Stimulated activated CD8-positive, alpha-beta memory T cell treated with anti-CD3 and anti-CD28 coated beads, Interleukin-15, amount 100 ng/mL, for 4 hours (primary cell): Measurements from ENCODE around the gene MAP3K13.
"Not testable (repeated sequence)": the region's sequence is repeated elsewhere in the genome, so short reads cannot be mapped to it uniquely, and the experiment has no call there.

Experiments used
- DNase-seq, 2 donors: peaks; one replicate each; pipeline ENCODE4 v3.0.0-alpha.2; 2020; ENCODE audit warnings: low read depth in 2 of 2

The MAP3K13 gene

GRCh38 chr3:185451432-185451831 lies 88.5 kb downstream of the MAP3K13 start:
- DNase-seq = not testable (repeated sequence)

DNA sequence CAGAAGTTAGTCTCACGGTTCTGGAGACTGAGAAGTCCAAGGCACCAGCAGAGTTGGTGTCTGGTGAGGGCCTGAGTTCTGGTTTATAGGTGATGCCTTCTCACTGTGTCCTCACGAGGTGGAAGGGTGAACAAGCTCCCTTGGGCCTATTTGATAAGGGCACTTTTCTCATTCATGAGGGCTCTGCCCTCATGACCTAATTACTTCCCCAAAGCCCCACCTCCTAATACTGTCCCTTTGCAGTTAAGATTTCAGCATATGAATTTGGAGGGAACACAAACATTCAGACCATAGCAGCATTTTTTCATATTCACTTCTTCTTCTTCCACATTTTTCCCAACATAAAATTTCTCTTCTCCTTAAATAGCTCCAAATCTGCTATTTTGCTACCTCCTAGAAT lies 94.4 kb downstream of the MAP3K13 start:
- no peak for DNase-seq

DNA sequence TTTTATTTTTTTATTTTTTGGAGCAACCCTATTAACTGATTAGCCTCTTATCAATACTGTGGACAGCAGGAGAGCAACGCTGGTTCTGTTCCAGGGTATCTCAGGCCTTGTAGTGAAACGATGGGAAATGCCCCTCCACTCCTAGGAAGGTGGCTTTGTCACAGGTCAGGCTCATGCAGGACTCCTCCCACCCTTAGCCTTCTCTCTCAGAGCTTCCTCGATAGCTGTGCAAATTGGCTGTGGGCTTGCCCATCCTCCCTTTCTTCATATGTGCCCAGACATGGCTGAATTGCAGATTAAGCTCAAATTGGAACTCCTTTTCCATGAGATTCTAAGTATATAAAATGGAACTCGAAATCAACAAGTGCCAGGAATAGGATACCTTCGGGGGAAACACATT lies 97.4 kb downstream of the MAP3K13 start:
- DNase-seq = no peak

GRCh38 chr3:185460719-185461350 lies 97.9 kb downstream of the MAP3K13 start:
- DNase-seq = no peak

GRCh38 chr3:185465471-185465870 lies 102.5 kb downstream of the MAP3K13 start:
- DNase-seq = no peak

DNA sequence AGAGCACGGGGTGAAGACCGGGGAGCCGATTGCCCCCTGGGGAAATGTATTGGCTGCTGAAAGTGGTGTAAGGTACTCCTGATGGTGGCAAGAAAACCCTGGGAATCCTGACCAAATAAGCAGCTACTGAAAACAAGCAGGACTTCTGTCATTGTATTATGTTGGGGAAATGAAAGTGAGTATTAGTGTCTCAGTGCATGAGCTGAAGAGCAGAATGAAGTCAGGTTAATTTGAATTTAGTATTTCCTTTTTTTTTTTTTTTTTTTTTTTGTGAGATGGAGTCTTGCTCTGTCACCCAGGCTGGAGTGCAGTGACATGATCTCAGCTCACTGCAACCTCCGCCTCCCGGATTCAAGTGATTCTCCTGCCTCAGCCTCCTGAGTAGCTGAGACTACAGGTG lies 103.2 kb downstream of the MAP3K13 start:
- not testable (repeated sequence) for DNase-seq

DNA sequence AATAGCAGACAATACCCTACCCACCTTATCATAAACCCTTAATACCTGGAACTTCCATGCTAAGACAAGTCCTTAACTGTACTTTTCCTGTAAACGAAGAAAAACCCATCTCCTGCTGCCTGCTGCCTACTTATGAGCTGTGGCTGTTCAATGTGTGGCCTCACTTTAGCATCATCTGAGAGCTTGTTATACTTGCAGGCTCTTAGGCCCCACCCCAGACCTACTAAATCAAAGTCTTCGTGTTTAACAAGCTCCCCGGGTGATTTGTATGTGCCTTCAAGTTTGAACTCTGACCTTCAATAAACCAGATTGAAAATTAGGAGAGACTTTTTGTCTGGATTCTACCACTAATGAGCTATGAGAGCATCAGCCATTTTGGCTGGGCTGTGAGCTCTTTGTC lies 106.6 kb downstream of the MAP3K13 start:
- no peak for DNase-seq

DNA sequence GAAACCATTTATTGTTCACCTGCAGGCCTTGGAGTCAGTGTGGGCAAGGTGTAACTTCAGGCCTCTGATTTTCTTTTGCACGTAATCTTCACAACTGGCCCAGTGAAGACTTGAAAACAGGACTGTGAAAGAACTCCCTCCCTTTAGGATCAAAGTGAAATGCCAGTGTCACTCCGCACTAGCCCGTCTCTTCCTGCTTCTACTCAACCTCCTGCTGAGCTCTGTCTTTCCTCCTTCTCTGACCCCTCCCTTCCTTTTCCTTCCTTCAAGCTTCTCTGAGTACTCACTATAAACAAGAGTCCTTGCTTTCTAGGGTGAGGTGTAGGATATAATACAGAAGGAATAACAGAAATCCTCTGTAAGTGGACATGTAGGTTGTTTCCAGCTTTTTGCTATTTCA lies 107.4 kb downstream of the MAP3K13 start:
- no peak for DNase-seq

DNA sequence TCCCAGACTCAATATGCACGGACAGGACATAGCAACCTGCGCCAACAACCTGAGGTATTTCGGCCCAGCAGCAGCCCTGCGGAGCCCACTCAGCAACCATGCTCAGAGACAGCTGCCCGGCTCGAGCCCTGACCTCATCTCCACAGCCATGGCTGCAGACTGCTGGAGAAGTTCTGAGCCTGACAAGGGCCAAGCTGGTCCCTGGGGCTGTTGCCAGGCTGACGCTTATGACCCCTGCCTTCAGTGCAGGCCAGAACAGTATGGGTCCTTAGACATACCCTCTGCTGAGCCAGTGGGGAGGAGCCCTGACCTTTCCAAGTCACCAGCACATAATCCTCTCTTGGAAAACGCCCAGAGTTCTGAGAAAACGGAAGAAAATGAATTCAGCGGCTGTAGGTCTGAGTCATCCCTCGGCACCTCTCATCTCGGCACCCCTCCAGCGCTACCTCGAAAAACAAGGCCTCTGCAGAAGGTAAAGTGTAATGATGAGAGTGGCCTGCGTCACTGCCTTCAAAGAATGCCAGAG lies 110.4 kb downstream of the MAP3K13 start:
- no peak for DNase-seq

DNA sequence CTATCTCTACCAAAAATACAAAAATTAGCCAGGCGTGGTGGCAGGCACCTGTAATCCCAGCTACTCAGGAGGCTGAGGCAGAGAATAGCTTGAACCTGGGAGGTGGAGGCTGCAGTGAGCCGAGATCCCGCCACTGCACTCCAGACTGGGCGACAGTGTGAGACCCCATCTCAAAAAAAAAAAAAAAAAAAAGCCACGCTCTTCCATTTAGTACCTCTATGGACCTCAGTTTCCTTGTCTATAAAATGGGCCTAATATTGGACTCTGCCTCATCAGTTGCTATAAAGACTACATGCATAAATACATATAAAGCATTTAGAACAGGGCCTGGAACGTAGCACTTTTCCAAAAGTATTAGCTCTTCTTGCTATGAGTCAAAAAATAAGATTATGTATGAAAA lies 112.0 kb downstream of the MAP3K13 start:
- DNase-seq = not testable (repeated sequence)

- no peak for DNase-seq
These were observed 114.4 kb downstream of the MAP3K13 start for GRCh38 chr3:185477316-185477715.

DNA sequence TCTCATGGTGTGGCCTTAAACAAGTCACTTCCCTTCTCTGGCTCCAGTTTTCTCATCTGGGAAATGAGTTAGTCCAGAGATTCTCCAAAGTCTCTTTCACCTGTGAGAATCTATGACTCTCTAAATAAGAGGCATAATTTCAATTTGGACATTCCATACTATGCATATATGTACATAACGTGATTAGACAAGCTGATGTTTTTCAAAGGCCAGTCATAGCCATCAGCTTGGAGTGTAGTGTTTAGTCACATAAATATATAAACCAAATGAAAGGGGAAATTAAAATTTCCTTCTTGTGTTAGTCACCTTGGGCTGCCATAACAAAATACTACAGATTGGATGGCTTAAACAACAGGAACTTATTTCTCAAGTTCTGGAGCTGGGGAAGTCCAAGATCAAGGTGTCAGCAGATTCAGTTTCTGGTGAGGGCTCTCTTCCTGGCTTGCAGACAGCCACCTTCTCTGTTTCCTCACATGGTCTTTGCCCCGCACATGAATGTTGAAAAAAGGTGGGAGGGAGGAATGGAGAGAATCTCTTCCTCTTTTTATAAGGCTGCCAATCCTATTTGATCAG lies 116.5 kb downstream of the MAP3K13 start:
- no peak for DNase-seq

- DNase-seq = no peak
These were observed 121.4 kb downstream of the MAP3K13 start for GRCh38 chr3:185484296-185484695.

GRCh38 chr3:185486394-185486793 lies 123.5 kb downstream of the MAP3K13 start:
- no peak for DNase-seq

DNA sequence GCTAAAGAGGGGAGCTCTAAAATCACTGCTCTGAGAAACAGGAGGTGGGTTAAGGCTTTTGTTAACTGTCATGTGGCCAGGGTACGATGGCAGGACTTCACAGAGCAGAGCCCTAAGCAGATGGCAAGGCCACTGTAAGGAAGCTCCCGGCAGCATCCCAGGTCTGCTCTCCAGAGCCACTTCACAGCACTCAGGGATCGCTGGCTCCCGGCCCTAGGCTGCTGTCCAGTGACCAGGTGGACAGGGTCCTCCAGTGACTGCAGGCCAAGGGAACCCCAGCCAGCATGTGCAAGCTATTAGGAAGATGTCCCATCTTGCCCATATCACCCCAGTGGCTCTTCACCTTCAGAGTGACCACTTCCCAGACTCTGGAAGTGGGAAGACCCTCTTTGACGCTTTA lies 125.5 kb downstream of the MAP3K13 start:
- no peak for DNase-seq

DNA sequence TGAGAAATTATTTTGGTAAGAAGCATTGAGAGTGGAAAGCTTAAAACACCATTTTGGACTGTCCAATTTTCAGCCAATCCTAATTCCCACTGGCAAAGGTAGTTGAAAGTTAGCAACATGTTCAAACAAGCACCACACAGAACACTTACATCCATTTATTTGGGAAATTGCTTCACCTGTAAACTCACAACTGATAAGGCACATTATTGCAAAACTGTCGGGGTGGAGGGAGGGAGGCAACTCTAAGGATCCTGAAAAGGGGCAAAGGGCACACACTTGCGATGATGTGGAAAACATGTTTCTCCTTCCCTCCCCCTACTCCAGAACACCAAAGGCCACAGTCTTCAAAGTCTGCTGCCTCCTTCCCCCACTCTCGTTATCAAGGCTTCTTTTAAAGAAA lies 126.5 kb downstream of the MAP3K13 start:
- no peak for DNase-seq

- no peak for DNase-seq
These were observed 127.3 kb downstream of the MAP3K13 start for GRCh38 chr3:185490241-185490640.

DNA sequence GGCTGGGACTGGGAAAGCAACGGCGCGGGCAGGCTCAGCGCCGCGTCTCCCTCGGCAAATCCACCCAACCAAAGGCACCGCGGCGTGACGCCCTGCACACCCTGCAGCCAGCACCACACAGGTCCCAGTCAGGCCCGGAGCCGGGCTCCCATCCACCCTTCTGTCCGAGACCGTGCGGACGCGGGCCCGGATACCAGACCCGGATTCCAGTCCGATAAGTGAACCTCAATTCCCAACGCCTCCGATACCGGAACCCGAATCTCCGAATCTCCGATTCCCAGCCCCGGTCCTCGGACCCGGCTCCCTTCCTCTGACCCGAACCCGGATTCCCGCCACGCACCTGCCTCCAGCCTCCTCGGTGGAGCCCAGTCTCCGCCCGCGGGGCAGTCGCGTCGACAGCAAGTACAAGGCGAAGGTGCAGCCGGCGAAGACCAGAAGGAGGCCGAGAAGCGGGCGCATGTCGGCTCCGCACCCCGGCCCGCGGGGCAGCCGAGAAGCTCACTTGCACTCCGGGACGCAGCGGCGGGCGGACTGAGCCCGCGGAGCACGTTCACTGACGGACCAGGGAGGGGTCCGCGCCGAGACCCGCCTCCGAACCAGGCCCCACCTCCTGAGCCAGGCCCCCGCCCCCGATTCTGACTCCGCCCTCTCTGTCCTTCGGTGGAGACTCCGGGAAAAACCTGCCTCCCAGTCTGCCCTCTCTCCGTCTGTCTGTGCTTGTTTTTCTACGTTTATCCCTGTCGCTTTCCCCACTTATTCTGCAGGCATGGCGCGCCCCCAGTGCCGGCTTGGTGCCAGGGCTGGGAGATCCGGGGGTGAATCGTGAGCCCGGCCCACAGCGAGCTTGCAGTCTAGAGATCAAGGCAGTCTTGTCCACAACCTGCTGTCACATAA lies 135.8 kb downstream of the MAP3K13 start, which contains the start of gene TMEM41A:
TSS of gene TMEM41A (minus strand) at position 533 of the 894 bp plus-strand sequence. CDS start at position 459, 74 bp downstream.
- peak; percentile 76 to 77 for DNase-seq

GRCh38 chr3:185502987-185503386 lies 140.1 kb downstream of the MAP3K13 start:
- no peak for DNase-seq

DNA sequence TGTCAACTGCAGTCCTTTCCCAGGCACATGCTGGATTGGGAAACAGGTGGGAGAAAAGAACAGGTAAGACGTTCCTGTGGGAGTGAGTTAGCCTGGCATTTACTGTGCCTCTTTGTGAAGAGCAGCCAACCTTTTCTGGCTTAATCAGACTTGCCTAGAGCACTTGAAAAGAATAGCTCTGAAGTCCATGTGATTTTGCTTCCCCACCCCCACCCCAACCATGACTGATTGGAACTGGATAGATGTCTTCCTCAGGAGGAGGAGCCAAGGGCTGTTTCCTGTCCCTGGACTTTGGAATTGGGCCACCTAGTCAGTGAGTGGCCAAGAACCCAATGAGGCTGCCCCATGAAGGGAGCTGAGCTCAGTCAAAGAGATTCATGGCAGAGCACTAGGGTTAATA lies 140.6 kb downstream of the MAP3K13 start:
- DNase-seq = no peak

- no peak for DNase-seq
These were observed 141.7 kb downstream of the MAP3K13 start for GRCh38 chr3:185504636-185505035.

DNA sequence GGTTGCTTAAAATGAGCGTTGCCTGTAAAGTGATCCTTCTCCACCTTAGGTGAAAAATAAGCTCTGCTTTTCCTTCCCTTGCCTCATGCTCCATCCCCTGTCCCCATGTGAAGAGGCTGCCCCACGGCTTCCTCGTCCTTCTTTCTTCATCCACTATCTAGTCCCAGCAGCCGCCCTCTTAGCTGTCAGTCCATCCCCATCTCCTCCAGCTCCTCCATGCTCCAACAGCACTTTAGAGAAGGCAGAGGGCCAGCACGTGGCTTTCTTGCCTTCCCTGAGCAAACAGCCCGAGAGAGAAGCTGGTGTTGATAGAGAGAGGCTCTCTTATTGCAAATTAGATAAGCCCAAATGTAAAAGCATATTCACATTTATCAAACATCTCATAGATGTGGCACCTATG lies 144.9 kb downstream of the MAP3K13 start:
- DNase-seq = no peak
